Measurements from ENCODE around the gene ZNF683. TPM values are rescaled to one million over a fixed set of nuclear protein-coding genes. Genes with fewer than 3 reads are reported as not detected.
A peak's percentile ranks its signal among the peaks of the same experiment; 100 is the strongest.

The ZNF683 gene
- total RNA-seq, 1 donor from 2014 or later, result 1.2 TPM

GRCh38 chr1:26320896-26321295 lies 51.7 kb downstream of the ZNF683 start:
- peak overlapping the region; percentile 9 for H3K4me3 ChIP-seq
- H3K36me3 ChIP-seq, result peaks cover 18% of the 10 kb centered on the region
- no peak for TF ChIP-seq CTCF (IDR thresholded peaks at IDR 0.05)
- H3K27ac ChIP-seq, result peak overlapping the region; percentile 21
- no peaks in the 10 kb centered on the region for H3K27me3 ChIP-seq (ENCODE audit: low read depth)
- intact Hi-C loops (cut with DNase I), result no loop called here
- DNase-seq (no peak), ATAC-seq (peak in 1 of 2 donors; percentile 3)
- H3K9me3 ChIP-seq, result no peaks in the 10 kb centered on the region
- H3K4me1 ChIP-seq, result peaks cover 20% of the 10 kb centered on the region

GRCh38 chr1:26318338-26319064 lies 54.0 kb downstream of the ZNF683 start:
- Histone ChIP-seq H3K4me3 (peak overlapping the region; percentile 58), H3K9me3 (no peaks in the 10 kb centered on the region), H3K27me3 (ENCODE audit: low read depth) (no peaks in the 10 kb centered on the region), H3K27ac (peak overlapping the region; percentile 71), H3K36me3 (peaks cover 11% of the 10 kb centered on the region), H3K4me1 (peaks cover 41% of the 10 kb centered on the region)
- no peak for TF ChIP-seq CTCF (IDR thresholded peaks at IDR 0.05)
- intact Hi-C loops (cut with DNase I), result no loop called here
- ATAC-seq, result peak; percentile 40 to 59
- DNase-seq, result peak; percentile 72

GRCh38 chr1:26317612-26318337 lies 54.8 kb downstream of the ZNF683 start, which contains the start of gene CD52:
CD52 (plus strand) TSS chr1:26317958; CDS start chr1:26318018, 60 bp downstream.
- Histone ChIP-seq H3K36me3 (peaks cover 8% of the 10 kb centered on the region), H3K4me1 (peaks cover 41% of the 10 kb centered on the region), H3K4me3 (peak within 1 kb of the TSS; percentile 58), H3K27me3 (ENCODE audit: low read depth) (no peaks in the 10 kb centered on the region), H3K9me3 (no peaks in the 10 kb centered on the region), H3K27ac (peak within 1 kb of the TSS; percentile 71)
- ATAC-seq (peak; percentile 27 to 29), DNase-seq (no peak)
- TF ChIP-seq CTCF (IDR thresholded peaks at IDR 0.05), result no peak
- intact Hi-C loops (cut with DNase I), result no loop called here

GRCh38 chr1:26317146-26317545 lies 55.4 kb downstream of the ZNF683 start:
- no peaks in the 10 kb centered on the region for H3K9me3 ChIP-seq
- ATAC-seq (no peak), DNase-seq (no peak)
- intact Hi-C loops (cut with DNase I), result no loop called here
- no peaks in the 10 kb centered on the region for H3K27me3 ChIP-seq (ENCODE audit: low read depth)
- H3K36me3 ChIP-seq, result peaks cover 8% of the 10 kb centered on the region
- peak overlapping the region; percentile 58 for H3K4me3 ChIP-seq
- H3K4me1 ChIP-seq, result peaks cover 41% of the 10 kb centered on the region
- TF ChIP-seq CTCF (IDR thresholded peaks at IDR 0.05), result no peak
- H3K27ac ChIP-seq, result peak overlapping the region; percentile 71

GRCh38 chr1:26315874-26316850 lies 56.4 kb downstream of the ZNF683 start:
- H3K4me3 ChIP-seq, result no peak overlapping the region
- no peak for DNase-seq
- peaks cover 8% of the 10 kb centered on the region for H3K36me3 ChIP-seq
- TF ChIP-seq CTCF (IDR thresholded peaks at IDR 0.05), result no peak
- intact Hi-C loops (cut with DNase I), result no loop called here
- peak overlapping the region; percentile 36 for H3K27ac ChIP-seq
- peaks cover 36% of the 10 kb centered on the region for H3K4me1 ChIP-seq
- no peaks in the 10 kb centered on the region for H3K9me3 ChIP-seq
- H3K27me3 ChIP-seq (ENCODE audit: low read depth), result no peaks in the 10 kb centered on the region
- ATAC-seq, result no peak

Data from lower lobe of right lung (tissue), 2 donors.